Pulmonary artery endothelial cell (primary cell): ENCODE measurements around the gene KRT24. TPM values are rescaled to one million over a fixed set of nuclear protein-coding genes. Genes with fewer than 3 reads are reported as not detected.
"Not testable (repeated sequence)": the region's sequence is repeated elsewhere in the genome, so short reads cannot be mapped to it uniquely, and the experiment has no call there.

Source experiments
- DNase-seq: peaks from one replicate; pipeline ENCODE4 v3.0.0-alpha.2; 2011; ENCODE audit warnings: low read depth, low spot score
- total RNA-seq: library from RNA; depleted of rRNA; stranded (reverse); fragments of >200 nt; gene quantifications from 2 replicates; pipeline ENCODE4 v1.2.3, GENCODE V29; 2014

KRT24 gene
- not detected in 2 replicates for total RNA-seq

GRCh38 chr17:40703652-40704051 lies at the start of gene KRT24:
KRT24 (minus strand) TSS chr17:40703752; CDS start chr17:40703693, 59 bp downstream.
- DNase-seq, result no peak

DNA sequence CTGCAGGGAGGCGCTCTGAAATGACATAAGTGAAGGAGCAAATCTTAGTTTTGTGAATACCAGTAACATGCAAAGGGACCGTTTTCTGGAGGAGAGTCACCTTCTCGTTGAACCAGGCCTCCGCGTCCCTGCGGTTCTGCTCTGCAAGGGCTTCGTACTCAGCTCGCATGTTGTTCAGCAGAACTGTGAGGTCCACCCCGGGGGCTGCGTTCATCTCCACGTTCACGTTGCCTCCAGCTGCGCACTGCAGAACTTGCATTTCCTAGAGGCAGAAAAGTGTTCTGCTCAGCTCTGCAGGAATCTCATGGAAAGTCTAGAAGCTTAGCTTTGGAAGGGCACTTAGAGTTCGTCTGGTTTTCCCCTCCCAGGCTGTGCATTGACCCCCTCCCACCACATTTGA lies 47.5 kb upstream of the KRT24 start:
- DNase-seq, result no peak

DNA sequence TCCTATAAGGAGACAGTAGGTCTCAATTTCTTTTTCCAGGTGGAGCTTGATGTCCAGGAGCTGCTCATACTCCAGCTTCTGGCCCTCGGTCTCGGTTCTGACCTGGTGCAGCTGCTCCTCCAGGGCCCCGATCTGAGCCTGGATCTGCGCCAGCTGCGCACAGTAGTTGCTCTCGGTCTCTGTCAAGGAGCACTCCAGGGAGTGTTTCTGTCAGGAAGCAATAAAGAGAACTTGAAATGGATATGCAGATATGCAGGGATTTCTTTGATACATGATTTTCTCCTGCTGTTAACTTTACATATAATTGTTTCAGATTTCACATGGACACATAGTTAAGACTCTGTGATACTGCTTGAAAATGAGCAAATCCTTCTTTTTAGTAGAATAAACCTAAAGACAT lies 46.8 kb upstream of the KRT24 start:
- no peak for DNase-seq

GRCh38 chr17:40748666-40749065 lies 45.1 kb upstream of the KRT24 start:
- not testable (repeated sequence) for DNase-seq

- DNase-seq, result no peak
These were observed 35.0 kb upstream of the KRT24 start for GRCh38 chr17:40738553-40738952.

GRCh38 chr17:40735016-40735415 lies 31.5 kb upstream of the KRT24 start:
- no peak for DNase-seq

- DNase-seq, result no peak
These were observed 30.5 kb upstream of the KRT24 start for GRCh38 chr17:40734018-40734417.

- no peak for DNase-seq
These were observed 27.4 kb upstream of the KRT24 start for GRCh38 chr17:40730970-40731369.

GRCh38 chr17:40727447-40728231 lies 24.1 kb upstream of the KRT24 start:
- no peak for DNase-seq

GRCh38 chr17:40726919-40727318 lies 23.4 kb upstream of the KRT24 start:
- DNase-seq, result no peak

DNA sequence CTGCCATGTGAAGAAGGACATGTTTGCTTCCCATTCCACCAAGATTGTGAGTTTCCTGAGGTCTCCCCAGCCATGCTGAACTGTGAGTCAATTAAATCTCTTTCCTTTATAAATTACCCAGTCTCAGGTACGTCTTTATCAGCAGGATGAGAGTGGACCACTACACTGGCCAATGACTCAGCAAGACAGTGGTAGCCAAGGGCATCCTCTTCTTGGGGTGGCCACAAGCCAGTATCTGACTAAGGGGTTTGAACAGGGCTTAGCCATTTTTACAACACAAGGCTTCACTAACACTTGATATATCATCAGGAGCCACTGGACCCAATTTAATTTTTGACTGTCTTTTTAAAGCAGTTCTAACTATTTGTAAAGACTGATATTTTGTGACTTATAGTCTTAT lies 21.1 kb upstream of the KRT24 start:
- no peak for DNase-seq

DNA sequence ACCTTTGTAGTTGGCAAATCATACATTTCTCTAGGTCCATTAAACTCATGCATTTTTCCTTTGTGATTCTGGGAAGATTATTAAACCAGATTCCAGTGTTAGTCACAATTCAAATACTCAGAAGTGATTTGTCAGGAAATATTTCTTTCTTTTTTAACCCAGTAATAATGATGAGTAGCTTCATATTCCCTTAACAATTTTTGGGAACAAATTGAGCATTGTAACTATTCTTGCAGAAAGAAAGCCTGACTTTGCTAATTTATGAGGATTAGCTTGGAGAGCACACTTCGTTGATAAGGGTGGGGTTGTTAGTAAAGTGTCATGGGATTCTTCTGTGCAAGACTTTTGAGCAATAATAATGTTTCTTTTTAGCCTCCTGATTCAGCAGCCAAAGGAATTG lies 18.7 kb upstream of the KRT24 start:
- no peak for DNase-seq

GRCh38 chr17:40720899-40721298 lies 17.3 kb upstream of the KRT24 start:
- no peak for DNase-seq

DNA sequence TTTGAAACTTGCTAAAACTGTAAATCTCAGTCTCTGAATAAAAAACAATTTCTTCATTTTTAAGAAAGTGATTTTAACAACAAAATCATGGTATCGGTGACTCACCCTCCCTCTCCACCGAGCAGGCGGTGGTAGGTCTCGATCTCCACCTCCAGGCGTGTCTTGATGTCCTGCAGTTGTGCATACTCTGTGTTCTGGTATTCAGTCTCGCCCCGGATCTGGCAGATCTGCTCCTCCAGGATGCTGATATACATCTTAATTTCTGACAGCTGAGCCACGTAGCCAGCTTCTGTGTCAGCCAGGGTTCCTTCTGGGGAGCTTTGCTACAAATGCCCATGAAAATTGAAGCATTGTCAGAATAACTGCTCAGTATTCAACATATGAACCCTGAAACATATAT lies 15.4 kb upstream of the KRT24 start:
- no peak for DNase-seq

- no peak for DNase-seq
These were observed 14.2 kb upstream of the KRT24 start for GRCh38 chr17:40717776-40718175.

- DNase-seq, result no peak
These were observed 10.9 kb upstream of the KRT24 start for GRCh38 chr17:40714473-40714872.

GRCh38 chr17:40707745-40708144 lies 4.2 kb upstream of the KRT24 start:
- peak; percentile 77 for DNase-seq

- no peak for DNase-seq
These were observed 2.0 kb upstream of the KRT24 start for GRCh38 chr17:40705584-40705983.

- no peak for DNase-seq
These were observed 1.3 kb downstream of the KRT24 start for GRCh38 chr17:40702271-40702670.

DNA sequence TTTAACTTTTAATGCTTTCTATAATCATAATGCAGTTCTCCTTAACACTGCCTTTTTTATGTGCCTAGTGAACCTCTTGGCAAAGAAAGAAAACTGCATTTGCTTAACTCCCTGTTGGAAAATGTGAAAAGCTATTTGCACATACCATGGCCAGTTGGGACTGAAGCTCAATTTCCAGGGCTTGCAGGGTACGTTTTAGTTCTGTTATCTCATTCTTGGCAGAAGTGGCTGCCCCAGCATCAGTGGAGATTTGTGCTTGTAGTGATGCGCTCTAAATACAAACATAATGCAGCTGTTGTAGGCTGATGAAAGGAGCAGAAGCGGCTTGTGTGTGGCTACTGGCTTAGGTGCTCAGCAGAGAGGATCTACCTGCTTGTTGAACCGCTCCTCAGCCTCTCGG lies 3.7 kb downstream of the KRT24 start:
- no peak for DNase-seq

GRCh38 chr17:40699371-40699770 lies 4.2 kb downstream of the KRT24 start:
- DNase-seq, result no peak

GRCh38 chr17:40697297-40697696 lies 6.3 kb downstream of the KRT24 start:
- DNase-seq, result no peak

- DNase-seq, result no peak
These were observed 6.9 kb downstream of the KRT24 start for GRCh38 chr17:40696651-40697072.
